Retinal pigment epithelial cell (primary cell): ENCODE measurements around the gene CADM1.
A peak's percentile ranks its signal among the peaks of the same experiment; 100 is the strongest.

Experiments used
- DNase-seq: peaks from one replicate; pipeline ENCODE4 v3.0.0-alpha.2; 2010; ENCODE audit warnings: low read depth
- H3K4me3 ChIP-seq: 2 replicates; pipeline ENCODE4 v1.5.1; 2011; ENCODE audit warnings: mild to moderate bottlenecking, low read length, control low read depth, moderate library complexity
- CTCF ChIP-seq: conservative IDR thresholded peaks from 2 replicates; pipeline ENCODE4 v1.5.1; 2011; ENCODE audit warnings: low read depth, low read length, control low read depth, inconsistent platforms

The CADM1 gene

DNA sequence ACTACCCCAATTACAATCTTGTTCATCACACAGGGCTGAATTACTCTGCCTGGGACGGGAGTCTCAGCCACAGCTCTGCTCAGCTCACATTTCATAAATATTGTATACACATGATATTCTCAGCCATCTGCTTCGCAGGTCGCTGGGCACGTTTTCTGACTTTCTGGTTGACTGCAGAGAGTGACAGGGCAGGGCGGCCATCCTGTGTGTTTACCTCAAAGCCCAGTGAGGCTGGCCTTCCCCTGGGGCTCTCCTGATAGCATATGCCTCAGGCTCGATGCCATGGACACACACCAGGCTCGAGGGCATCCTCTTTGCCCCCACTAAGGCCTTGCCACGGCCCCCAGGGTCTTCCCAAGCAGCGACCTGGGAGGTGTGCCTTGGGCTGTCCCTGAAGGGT, 345.0 kb downstream of the CADM1 start:
- DNase-seq: peak; percentile 16
- H3K4me3 ChIP-seq: no peak overlapping the region
- TF ChIP-seq CTCF: no peak

- no peak for TF ChIP-seq CTCF
- no peak for DNase-seq
These were observed 346.2 kb downstream of the CADM1 start for GRCh38 chr11:115158053-115158452.

GRCh38 chr11:115157247-115157646, 347.0 kb downstream of the CADM1 start:
- no peak for TF ChIP-seq CTCF
- H3K4me3 ChIP-seq: no peak overlapping the region
- DNase-seq: no peak

More at GRCh38 chr11:115158053-115158452, 346.2 kb downstream of the CADM1 start:
- no peak overlapping the region for H3K4me3 ChIP-seq

DNA sequence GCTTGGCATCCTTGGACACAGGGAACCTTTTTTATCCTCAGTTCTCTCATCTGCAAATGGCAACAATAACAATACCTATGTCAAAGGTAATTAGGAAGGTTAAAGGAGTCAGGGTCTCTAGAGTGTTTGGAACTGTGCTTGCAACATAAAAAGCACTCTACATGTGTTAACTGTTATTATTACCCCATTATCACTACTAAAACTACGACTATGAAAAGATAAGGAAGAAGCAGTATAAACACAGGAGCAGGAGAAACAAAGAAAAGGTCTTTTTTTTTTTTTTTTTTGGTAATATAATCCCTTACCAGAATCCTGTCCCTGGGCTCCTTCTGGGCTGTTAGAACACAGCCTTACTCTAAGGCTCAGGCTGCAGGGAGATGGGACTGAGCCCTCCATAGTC, 348.2 kb downstream of the CADM1 start:
- no peak for TF ChIP-seq CTCF
- no peak overlapping the region for H3K4me3 ChIP-seq
- DNase-seq: no peak

- no peak overlapping the region for H3K4me3 ChIP-seq
- TF ChIP-seq CTCF: no peak
- DNase-seq: no peak
These were observed 348.9 kb downstream of the CADM1 start for GRCh38 chr11:115155320-115155719.

DNA sequence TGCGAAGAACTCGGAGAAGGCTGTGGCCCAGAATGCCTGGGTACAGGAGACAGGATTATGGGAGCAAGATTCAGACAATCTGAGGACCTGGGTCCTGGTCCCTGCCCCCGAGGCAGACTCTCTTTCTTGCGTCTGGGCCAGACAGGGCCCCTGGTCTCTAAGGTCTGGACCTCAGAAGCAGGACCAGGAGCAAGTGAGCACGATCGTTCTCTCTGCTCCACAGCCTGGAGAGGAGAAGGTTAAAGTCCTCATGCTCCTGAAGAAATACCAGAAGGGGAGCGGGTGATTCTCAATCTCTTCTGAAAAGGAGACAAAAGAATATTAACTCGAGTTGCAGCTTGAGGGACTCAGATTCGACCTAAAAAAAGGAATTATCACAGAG, 349.9 kb downstream of the CADM1 start:
- DNase-seq: no peak
- TF ChIP-seq CTCF: no peak
- H3K4me3 ChIP-seq: no peak overlapping the region

DNA sequence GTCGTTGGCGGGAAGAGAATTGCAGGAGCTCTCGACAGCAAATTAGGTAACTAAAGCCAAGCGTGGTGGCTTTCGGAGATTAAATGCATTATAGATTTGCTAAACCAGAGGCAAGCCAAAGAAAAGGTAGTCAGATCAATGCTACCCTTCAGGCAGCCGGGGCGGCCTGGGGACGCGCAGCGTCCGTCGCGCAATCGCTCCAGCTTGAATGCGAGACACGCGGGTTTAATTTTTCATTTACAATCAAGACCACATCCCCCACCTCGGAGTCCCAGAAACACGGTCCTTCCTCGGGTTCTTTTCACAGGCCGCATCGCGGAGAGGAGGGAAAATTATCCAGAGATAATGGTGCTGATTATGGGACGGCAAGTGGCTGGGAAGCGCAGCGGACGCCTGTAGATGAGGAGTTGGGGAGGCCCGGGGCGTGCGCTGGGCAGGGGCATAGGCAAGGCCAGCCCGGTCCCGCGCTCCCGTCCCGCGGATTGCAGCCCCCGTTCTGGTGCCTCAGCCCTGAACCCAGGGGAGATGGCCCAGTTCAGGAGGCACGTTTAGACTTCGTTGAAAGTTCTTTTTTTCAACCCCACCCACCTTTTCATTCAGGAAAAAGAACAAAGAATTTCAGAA, 350.4 kb downstream of the CADM1 start:
- TF ChIP-seq CTCF: no peak
- H3K4me3 ChIP-seq: no peak overlapping the region
- DNase-seq: no peak
